DOHH2 (cell line): Measurements from ENCODE around the gene ALX3.

ENCODE experiments used
- CTCF ChIP-seq: fragments of 200-600 bp; sonication (generic); IDR thresholded peaks from one replicate; pipeline ENCODE4 v1.5.1; 2014; ENCODE audit warnings: antibody characterized with exemption, mild to moderate bottlenecking, low read depth, low read length; ENCODE audit not compliant: poor library complexity, severe bottlenecking
- EZH2phosphoT487 ChIP-seq: fragments of 200-600 bp; sonication (generic); IDR thresholded peaks from 2 replicates; pipeline ENCODE4 v1.6.1; 2017; ENCODE audit warnings: borderline replicate concordance, mild to moderate bottlenecking, antibody characterized with exemption, low read length, moderate library complexity, mixed read lengths

GRCh38 chr1:110056776-110057175 is 13.7 kb downstream of the ALX3 start:
- no peak for TF ChIP-seq CTCF
- no peak for TF ChIP-seq EZH2phosphoT487
